ENCODE results near the gene PALM.
"Not testable (repeated sequence)": the region's sequence is repeated elsewhere in the genome, so short reads cannot be mapped to it uniquely, and the experiment has no call there.

The PALM gene

DNA sequence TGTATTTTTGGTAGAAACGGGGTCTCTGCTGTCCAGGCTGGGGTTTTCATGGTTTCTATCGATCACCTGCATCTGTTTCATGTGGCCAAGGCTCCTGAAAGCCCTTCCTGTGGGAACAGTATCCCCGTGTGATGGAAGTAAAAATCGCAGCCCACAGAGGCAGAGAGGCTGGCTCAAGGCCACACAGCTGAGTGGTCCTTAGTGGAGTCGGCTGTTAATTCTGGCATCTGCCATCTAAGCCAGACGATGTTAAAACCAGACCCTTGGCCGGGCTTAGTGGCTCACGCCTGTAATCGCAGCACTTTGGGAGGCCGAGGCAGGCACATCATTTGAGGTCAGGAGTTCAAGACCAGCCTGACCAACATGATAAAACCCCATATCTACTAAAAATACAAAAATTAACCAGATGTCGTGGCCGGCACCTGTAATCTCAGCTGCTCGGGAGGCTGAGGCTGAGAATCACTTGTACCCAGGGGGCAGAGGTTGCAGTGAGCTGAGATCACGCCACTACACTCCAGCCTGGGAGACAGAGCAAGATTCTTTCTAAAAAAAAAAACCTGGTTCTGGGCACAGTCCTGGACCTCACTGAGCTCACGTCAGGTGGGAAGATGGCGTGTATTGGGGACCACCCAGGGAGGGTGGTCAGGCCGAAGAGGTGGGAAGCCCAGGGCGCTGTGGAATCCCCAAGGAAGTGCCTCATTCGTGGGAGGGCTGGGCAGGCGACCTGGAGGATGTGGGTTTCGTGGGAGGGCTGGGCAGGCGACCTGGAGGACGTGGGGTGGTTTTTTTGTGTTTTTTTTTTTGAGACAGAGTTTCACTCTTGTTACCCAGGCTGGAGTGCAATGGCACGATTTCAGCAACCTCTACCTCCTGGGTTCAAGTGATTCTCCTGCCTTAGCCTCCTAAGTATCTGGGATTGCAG lies 23.7 kb downstream of the PALM start:
- no peak for DNase-seq

DNA sequence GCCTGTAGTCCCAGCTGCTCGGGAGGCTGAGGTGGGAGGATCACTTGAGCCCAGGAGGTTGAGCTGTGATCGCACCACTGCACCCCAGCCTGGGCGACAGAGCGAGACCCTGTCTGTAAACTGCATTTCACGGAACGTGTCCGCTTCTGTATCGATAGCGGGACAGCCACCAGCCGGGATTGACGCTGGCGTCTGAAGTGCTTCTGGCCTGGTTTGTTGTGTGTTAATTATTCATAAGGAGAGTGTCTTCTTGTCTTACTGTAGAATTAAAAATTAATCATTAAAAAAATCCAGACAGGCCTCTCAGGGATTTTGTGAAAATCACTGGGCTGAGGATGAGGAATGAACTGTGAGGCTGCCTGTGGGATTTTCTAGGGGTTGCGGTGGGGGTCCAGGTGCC lies 26.0 kb downstream of the PALM start:
- no peak for DNase-seq

DNA sequence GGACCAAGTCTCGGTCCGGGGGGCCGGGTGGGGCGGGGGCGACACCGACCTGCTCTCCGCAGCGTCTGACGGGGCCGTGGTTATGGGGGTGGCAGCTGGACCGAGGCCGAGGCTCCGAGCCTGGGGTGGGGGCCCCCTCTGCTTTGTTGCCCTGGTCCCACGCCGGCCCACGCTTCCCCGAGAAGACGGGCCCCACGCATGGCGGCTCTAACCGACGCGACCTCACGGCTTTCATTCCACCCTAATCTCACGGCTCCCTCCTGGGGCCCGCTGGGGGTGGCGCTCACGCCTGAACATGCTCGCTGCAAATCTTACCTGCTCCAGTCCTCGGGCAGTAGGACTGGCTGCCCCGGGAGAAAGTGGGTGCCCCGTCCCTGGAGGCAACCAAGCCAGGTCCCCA lies 27.4 kb downstream of the PALM start:
- DNase-seq: no peak

DNA sequence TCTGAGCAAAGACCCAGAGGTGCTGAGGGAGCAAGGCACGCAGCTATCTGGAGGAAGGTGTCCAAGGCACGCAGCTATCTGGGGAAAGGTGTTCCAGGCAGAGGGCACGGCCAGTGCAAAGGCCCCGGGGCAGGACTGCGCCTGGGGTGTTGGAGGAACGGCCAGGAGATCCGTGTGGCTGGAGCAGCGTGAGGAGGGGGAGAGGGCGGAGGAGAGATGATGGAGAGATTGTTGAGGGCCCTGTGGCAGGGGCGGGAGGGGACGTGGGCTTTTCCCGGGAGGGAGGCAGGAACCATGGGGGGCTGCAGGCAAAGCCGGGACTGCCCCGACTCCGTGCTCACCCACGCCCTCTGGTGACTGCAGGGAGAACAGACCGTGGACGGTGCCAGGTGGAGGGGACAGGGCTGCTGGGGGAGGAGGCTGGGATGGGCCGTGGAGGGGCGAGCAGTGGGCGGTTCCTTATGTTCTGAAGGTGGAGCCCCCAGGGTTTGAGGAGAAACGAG lies 28.9 kb downstream of the PALM start:
- DNase-seq: no peak

DNA sequence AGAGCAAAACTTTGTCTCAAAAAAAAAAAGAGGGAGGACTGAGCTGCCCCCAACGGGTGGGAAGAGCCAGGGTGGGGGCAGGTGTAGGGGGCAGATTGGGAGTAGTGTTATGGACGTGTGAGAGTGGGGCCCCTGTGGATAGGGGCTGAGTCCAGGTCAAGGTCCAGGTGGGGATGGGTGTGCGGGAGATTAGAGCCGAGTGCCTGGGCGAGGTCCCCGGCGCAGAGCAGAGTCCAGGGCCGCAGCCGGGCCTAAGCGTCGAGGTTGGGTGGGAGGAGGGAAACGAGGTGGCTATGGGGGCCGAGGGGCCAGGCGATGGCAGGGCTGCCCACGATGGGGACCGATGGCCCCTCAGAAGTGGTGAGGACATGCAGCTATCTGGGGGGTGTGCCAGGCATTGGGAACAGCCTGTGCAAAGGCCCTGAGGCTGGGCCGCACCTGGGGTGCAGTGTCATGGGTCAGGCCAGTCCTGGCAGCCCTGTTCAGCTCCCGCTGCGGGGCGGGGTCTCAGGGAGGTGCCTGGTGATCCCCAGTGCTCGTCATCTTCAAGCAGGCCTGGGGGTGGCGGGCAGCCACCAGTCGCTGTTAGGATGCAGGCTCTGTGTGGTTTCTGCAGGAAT lies 29.9 kb downstream of the PALM start:
- DNase-seq: no peak

DNA sequence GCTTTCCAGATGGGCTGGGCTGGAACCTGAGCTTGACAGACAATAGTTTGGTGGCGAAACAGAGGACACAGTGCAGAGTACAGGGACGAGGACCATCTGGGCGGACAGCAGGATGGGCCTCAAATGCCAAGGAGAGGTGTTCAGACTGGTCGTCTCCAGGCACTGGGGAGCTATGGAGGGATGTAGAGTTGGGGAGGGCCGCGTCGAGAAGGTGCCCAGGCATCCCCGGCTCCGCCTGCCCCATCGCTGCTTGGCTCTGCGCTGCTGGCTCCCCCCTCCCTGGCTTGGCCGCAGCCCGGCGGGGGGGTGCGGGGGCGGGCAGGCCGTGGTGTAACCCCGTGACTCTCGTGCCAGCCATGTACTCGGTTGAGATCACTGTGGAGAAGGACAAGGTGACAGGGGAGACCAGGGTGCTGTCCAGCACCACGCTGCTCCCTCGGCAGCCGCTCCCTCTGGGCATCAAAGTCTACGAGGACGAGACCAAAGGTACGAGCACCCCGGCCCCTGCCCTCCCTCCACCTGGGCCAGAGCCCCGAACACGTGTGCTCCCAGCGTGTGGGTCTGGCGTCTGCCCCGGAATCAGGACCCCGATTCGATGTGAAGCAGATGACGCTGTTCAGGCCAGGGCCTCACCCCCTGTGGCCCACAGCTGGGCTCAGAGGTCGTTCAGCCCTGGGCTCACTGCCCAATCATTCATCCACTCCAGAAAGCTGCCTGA lies 31.4 kb downstream of the PALM start:
- DNase-seq: no peak

DNA sequence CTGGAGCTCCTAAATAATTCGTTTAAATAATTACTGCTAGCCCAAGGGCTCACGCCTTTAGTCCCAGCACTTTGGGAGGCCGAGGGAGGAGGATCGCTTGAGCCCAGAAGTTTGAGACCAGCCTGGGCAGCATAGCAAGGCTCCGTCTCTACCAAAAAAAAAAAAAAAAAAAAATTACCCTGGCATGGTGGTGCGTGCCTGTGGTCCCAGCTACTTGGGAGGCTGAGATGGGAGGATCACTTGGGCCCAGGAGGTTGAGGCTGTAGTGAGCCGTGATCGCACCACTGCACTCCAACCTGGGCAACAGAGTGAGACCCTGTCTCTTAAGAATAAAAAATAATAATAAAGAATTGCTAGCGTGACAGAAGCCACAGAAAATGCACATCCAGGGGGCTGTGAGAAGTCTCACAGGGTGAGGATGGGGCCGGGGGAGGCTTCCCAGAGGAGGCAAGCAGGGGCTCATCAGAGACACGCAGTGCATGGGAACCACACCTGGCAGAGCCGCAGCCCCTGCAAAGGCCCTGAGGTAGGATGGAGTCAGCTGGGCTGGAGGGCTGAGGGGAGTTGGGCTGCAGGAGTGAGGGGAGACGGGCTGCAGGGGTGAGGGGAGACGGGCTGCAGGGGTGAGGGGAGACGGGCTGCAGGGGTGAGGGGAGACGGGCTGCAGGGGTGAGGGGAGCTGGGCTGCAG lies 32.2 kb downstream of the PALM start:
- not testable (repeated sequence) for DNase-seq

DNA sequence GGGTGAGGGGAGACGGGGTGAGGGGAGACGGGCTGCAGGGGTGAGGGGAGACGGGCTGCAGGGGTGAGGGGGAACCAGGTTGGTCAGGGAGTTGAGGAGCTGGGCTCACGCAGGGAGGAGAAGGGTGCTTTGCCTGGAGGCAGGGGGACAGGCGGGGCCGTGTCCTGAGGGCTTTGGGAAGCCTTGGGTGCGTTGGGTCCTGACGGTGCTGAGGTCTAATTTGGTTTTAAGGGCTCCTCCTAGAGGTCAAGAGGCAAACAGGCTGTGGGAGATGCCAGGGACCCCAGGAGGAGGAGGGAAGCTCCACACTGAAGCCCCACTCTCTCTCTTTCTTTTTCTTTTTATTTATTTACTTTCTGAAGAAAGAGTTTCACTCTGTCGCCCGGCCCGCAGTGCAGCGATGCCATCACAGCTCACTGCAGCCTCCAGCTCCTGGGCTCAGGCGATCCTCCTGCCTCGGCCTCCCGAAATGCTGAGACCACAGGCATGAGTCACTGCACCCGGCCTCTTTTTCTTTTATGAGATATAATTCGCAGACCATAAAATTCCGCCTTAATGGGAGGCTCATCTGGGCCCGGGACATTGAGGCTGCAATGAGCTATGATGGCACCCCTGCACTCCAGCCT lies 32.9 kb downstream of the PALM start:
- DNase-seq: no peak

DNA sequence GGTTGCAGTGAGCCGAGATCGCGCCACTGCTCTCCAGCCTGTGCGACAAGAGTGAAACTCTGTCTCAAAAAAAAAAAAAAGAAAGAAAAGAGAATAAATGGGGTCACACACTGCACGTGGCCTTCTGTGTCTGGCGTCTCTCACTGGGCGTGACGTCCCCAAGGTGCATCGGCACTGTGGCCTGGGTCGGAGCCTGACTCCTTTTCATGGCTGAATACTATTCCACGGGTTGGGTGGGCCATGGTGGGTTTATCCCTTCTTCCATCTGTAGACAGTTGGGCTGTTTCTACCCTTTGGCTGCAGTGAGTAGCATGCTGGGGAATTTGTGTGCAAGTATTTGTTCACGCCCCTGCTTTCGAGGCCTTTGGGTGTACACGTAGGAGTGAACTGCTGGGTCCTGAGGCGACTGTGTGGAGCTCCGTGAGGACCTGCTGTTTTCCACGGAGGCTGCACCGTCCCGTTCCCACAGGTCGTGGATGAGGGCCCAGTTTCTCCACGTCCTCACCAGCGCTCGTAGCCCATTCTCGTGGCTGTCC lies 33.9 kb downstream of the PALM start:
- DNase-seq: no peak

DNA sequence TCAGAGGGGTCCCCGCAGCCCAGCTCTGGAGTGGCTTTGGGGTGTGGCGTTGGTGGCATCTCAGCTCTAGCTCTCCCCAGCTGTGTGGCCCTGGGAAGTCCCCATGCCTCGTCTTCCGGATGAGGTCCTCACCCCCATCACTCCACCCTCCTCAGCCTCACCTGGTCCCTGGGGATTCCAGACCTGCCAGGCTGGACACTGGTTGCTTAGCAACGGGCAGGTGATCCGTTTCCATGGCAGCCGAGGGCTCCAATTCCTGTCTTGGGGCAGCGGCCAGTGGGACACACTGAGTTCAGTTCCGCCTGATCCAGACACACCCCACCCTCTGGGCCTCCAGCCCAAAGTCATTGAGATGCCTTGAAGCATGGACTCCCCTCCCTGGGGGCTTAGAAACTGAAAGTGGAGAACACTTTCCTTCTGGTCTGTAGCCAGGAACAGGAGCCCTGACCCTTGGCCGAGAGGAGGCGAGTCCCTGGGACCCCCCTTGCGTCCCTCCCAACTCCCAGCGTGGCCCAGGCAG lies 34.5 kb downstream of the PALM start:
- DNase-seq: no peak

DNA sequence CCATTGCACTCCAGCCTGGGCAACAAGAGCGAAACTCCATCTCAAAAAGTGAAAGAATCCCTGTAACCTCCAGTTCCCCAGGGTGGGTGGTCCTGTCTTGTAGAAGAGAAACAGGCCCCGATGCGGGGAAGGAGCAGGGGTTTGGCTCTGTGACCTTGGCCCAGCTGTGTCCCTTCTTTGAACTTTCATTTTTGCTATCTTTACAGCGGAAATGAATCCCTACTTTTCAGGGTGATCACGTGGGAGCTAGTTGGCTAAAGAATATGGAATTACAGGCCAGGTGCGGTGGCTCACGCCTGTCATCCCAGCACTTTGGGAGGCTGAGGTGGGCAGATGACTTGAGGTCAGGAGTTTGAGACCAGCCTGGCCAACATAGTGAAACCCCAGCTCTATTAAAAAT lies 36.4 kb downstream of the PALM start:
- DNase-seq: not testable (repeated sequence)

DNA sequence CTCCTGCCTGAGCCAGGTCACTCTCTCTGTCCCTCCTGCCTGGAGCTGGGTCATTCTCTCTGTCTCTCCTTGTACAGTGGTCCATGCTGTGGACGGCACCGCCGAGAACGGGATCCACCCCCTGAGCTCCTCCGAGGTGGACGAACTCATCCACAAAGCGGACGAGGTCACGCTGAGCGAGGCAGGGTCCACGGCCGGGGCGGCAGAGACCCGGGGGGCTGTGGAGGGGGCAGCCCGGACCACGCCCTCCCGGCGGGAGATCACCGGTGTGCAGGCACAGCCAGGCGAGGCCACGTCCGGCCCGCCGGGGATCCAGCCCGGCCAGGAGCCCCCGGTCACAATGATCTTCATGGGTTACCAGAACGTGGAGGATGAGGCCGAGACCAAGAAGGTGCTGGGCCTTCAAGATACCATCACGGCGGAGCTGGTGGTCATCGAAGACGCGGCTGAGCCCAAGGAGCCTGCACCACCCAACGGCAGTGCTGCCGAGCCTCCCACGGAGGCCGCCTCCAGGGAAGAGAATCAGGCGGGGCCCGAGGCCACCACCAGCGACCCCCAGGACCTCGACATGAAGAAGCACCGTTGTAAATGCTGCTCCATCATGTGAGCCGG lies 37.6 kb downstream of the PALM start:
- DNase-seq: no peak

DNA sequence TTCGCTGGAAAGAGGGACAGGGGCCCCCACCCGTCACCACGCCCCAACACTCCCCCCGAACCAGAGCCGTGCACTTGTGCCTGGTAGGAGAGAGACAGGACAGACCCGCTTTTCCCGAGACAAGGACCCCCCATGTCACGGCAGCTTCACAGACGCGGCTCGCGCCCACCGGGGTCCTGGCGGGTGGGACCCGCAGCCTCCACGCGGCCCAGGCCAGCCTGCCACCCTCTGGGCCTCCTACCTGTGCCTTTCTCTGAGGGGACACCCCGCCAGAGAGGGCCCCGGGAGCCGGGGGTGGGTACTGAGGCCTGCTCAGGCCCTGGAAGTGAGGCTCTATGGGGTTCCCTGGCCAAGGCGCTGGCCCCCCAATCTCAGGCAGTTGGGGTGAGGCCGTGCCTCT lies 38.2 kb downstream of the PALM start:
- no peak for DNase-seq

DNA sequence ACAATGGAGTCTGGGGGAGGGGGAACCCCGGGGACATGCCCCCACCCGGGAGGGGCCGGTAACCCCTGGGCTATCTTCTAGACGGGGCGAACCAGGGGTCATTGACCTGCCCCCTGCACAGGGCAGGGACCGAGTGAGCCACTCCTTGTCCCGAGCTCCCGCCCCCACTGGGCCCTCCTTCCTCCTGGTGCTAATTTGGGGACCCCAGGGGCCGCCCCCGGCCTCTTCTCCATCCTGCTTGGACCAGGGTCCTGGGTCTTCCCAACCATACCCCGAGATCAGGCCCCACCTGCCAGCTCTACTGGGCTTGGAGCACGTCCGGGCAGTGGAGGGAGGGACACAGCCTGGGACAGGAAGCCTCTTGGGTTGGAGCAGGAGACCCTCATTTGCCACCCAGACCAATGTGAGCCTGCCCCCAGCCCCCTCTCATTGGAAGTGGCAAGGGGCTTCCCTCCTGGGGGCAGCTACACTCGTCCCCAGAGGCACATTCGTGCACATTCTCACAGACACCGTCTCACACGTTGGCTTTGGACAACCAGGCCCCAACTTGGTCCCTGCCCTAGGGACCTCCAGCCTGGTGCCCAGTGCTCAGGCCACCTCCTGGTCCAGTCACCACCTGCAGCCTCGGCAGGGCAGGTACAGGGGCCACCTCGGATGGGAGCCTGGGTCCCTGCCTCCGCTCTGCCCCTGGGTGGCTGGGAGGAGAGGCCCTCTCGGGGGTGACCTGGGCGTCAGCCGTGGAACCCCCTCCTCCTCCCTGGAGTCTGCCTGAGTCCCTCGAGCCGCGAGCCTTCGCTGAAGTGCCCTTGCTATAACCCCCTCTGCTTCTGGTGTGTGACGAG lies 38.9 kb downstream of the PALM start:
- DNase-seq: no peak

DNA sequence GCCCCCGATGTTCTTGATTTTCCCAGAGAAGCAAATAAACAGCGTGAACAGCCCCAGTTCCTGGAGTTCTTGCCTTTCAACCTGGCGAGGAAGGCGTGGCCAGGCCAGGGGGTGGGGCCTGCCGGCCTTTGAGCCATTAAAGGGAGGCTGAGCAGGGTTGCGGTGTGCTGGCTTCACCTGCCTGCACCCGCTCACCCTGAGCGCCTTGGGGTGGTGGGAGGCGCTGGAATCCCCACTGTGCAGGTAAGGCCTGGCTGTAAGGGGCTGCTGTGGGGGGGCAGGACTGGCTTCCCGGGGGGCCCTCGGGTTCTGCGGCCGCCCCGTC lies 39.5 kb downstream of the PALM start:
- DNase-seq: no peak

DNA sequence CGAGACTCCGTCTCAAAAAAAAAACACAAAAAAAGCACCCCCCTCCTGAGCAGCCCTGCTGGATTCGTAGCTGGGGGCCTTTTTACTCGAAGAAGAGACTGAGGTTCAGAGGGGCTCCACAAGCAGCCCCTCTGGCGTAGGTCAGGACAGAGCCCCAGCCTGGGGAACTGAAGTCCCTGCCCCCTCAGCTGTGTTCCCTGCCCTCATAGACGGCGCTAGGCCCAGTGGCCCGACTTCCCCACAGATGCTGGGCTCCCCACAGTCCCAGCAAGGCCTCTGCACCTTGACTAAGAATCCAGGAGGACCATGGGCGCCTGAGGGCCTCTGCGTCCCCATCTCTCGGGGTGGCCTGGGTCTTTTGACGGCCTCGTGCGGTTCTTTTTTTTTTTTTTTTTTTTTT lies 41.1 kb downstream of the PALM start:
- no peak for DNase-seq

DNA sequence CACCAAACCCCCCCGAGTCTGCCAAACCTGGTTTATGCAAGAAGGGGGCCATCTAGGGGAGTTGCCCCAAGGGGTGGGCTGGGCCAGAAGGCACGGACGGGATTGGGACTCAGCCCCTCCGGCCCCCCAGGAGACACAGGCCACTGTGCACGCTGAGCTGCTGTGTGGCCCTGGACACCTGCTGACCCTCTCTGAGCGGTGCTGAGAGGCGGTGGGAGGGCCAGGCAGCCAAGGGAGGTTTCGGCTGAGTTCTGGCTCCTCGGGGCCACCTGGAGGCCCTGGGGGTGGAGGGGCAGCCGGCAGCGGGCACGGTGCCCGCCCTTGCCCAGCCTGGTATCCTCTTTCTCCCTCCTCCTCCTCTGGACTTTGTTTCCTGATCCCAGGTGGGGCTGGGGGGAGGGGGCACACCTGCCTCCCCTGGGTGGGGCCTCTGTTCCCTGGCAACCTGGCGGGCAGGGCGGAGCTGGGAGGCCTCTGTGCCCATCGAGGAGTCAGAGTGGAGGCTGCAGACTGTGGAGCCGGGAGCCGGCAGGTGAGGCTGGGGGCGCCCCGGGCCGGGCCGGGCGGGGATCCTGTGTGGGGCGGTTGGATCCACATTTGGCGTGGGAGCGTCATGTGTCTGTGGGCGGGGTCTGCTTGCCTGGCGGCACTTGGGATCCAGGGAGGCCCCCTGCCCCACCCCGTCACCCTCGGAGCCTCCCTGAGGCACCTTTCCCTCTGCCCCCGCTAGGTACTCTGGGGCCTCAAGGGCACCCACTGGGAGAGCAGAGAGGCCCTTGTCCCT lies 42.1 kb downstream of the PALM start, which contains the start of gene MISP:
Gene MISP (plus strand): TSS at position 473 of the 784 bp plus-strand sequence. CDS start 5,835 bp downstream, outside the sequence.
- DNase-seq: no peak

DNA sequence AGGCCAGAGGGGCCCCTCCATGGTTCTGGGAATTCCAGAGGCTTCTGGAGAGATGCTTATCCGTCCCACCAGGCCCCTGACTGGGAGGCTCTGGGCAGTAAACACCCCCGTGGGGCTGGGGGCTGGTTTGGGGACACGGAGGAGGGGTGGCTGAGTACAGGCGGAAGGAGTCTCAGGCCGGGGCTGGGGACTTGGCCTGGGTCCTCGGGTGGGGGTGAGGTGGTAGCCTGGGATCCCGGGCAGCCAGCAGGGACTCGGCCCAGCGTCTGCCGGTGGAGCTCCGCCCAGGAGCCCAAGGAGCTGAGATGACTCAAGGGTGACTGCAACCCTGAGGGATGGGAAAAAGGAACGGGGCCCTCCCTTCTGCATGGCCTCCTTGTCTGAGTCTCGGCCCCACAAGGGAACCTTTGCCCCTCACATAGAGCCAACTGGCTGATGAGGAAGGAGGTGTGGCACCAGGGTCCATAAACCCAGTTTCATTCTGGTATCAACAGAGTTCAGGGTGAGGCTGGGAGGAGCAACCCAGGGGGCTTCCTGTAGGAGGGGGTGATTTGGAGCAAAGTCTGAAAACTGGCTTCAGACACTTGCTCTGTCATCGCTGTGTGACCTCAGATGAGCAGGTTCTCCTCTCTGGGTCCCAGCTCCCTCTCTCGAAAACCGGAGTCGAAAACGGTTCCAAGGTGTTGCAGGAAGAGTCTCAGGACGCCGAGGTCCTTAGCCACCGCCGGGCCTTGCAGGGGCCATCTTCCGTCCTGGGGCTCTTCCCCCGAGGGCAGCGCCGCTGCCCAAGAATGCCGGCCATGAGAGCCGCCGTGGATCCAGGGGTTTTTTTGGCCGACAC lies 43.0 kb downstream of the PALM start:
- DNase-seq: no peak

Data from NCI-H446 treated with DMSO at 0.1 percent for 48 hours (cell line).